Breast epithelium (tissue), 3 donors: Measurements from ENCODE around the gene EIF4B.

Experiments used
- POLR2A ChIP-seq: fragments of 450-650 bp; IDR thresholded peaks from one replicate; pipeline ENCODE4 v1.6.1; 2016; ENCODE audit warnings: antibody characterized with exemption, mild to moderate bottlenecking, moderate library complexity
- TF ChIP-seq, protein P1 (sequence below), 3 donors: fragments of 450-650 bp; IDR thresholded peaks; one replicate each; pipeline ENCODE4 v1.5.1; 2016 to 2017; ENCODE audit warnings: antibody characterized with exemption in 3 of 3, mild to moderate bottlenecking in 3 of 3, moderate library complexity in 3 of 3

DNA sequence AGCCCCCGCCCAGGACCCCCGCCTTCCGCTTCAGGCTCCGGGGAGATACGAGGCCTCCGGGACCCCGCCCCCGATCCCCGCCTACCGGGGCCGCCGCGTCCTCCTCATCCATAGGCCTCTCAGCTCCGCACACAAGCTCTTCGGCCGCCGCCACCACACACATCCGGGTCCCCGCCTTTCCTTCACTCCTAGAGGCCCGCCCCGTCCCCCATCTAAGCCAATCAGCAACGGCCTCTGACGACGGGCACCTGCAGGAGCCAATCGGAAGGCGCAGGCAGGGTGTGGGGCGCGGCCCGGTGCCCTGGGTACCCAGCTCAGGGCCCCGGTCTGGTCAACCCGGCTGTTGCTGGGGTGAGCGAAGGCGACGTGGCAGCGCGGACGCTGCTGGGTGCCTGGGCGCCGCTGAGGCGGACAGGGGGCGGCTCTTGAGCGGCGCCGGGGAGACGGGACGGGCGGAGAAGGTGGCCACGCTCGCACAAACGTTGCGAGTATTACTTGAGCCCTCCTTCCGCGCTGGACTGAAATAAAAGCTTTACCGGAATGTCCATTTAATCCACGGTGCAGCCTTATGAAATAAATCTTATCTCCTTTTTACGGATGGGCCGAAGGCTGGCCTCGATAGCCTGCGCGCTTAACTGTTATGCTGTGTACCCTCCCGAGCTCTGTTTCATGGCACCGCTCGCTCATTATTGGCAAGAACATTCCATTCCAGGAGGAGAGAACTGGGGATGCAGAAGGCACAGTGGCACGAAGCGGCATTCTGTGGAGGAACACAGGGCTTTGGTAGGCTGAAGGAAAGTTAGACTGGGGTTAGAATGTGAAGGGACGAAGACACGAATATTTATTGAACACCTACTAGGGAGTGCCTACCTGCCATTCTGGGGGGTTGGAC is 73.2 kb downstream of the EIF4B start, which contains the start of gene SPRYD3:
- TF ChIP-seq, protein P1, sequence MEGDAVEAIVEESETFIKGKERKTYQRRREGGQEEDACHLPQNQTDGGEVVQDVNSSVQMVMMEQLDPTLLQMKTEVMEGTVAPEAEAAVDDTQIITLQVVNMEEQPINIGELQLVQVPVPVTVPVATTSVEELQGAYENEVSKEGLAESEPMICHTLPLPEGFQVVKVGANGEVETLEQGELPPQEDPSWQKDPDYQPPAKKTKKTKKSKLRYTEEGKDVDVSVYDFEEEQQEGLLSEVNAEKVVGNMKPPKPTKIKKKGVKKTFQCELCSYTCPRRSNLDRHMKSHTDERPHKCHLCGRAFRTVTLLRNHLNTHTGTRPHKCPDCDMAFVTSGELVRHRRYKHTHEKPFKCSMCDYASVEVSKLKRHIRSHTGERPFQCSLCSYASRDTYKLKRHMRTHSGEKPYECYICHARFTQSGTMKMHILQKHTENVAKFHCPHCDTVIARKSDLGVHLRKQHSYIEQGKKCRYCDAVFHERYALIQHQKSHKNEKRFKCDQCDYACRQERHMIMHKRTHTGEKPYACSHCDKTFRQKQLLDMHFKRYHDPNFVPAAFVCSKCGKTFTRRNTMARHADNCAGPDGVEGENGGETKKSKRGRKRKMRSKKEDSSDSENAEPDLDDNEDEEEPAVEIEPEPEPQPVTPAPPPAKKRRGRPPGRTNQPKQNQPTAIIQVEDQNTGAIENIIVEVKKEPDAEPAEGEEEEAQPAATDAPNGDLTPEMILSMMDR (IDR thresholded peaks at IDR 0.05): no peak
- TF ChIP-seq POLR2A: peak; percentile 79
